HFFc6 (cell line): ENCODE data around the gene GALNT18. TPM values are rescaled to one million over a fixed set of nuclear protein-coding genes. Genes with fewer than 3 reads are reported as not detected.

ENCODE experiments used
- DNase-seq: peaks from one replicate; pipeline ENCODE4 v3.0.0-alpha.2; 2018
- H3K27ac Mint-ChIP-seq: 2 replicates; pipeline ENCODE4 v1.8.0; 2020; ENCODE audit warnings: mild to moderate bottlenecking, mixed read lengths
- H3K27me3 Mint-ChIP-seq: 2 replicates; pipeline ENCODE4 v1.8.0; 2021; ENCODE audit warnings: mild to moderate bottlenecking, moderate library complexity, mixed read lengths; ENCODE audit not compliant: insufficient read depth
- H3K36me3 Mint-ChIP-seq: 2 replicates; pipeline ENCODE4 v1.8.0; 2021; ENCODE audit warnings: low read depth, mixed read lengths
- H3K4me1 Mint-ChIP-seq: 2 replicates; pipeline ENCODE4 v1.8.0; 2020; ENCODE audit warnings: low read depth, mixed read lengths
- H3K4me3 Mint-ChIP-seq: 2 replicates; pipeline ENCODE4 v1.8.0; 2020; ENCODE audit warnings: mild to moderate bottlenecking, moderate library complexity, mixed read lengths
- H3K9me3 Mint-ChIP-seq: 2 replicates; pipeline ENCODE4 v1.8.0; 2020; ENCODE audit warnings: mild to moderate bottlenecking, mixed read lengths
- CTCF ChIP-seq: fragments of 200-600 bp; sonication (generic); IDR thresholded peaks from 2 replicates; pipeline ENCODE4 v1.5.0; 2021; ENCODE audit warnings: antibody characterized with exemption, mild to moderate bottlenecking
- total RNA-seq, 6 experiments: library from RNA; stranded (reverse); fragmentation: NEBNext Ultra II Directional; extraction: Animal tissue kit (Norgen Biotek cat#: 25700); gene quantifications; 2 replicates in 1 of 6; 3 replicates in 5 of 6; pipeline ENCODE4 v1.2.3, GENCODE V29; 2021

Gene GALNT18
- total RNA-seq, 6 experiments from 2014 or later, result 2.7 to 13.7 (median 12.4) TPM

DNA sequence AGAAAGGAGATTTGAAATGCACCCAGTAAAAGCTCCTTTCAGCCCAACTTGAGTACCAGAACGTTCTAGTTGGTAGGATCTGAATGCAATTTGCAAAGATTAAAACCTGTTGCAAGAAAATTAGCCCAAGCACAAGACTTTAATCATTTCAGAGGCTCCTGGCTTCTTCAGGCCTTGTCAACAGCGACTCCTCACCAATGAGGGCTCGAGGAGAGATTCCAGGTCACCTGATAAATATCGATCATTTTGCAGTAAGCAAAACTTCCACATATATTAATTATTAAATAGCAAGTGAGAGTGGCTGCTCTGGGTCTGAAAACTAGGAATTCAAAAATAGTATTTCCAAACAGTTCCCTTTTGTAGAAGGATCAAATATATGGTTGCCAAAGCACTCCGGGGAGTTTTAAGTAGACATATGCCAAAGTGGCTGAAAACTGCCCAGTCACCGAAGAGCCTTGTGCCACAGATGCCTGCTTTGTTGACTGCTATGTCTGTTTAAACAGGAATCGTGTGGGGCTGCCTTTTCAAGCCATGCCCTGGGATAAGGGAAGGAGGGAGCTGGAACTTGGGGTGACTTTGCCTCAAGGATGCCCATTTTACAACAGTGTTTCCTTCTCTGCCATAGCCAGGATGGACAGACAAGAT lies 332.7 kb downstream of the GALNT18 start:
- Mint-ChIP-seq H3K4me3 (no peak overlapping the region), H3K4me1 (no peaks in the 10 kb centered on the region), H3K9me3 (no peaks in the 10 kb centered on the region), H3K27me3 (peaks cover 35% of the 10 kb centered on the region), H3K27ac (no peak overlapping the region), H3K36me3 (no peaks in the 10 kb centered on the region)
- DNase-seq, result no peak
- no peak for TF ChIP-seq CTCF

DNA sequence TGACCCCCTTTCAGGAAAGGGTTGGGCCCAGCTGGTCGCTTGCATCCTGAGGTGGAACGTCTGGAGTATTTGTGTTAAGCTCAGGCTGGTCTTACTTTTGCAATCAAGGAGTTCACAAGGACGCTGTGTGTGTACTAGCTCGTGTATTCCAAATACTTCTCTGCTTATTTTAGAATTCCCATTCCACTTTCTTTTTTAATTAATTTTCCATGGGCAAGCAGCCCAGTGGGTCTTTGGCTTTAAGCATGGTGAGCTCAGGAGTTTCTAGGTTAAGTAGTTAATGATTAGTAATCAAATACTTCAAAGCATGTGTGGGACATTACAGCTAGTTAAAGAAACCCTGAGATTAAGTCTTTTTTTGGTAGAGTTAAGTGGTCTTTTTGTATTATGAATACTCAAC lies 337.3 kb downstream of the GALNT18 start:
- H3K36me3 Mint-ChIP-seq, result no peaks in the 10 kb centered on the region
- no peaks in the 10 kb centered on the region for H3K9me3 Mint-ChIP-seq
- H3K27me3 Mint-ChIP-seq, result peaks cover 23% of the 10 kb centered on the region
- H3K4me1 Mint-ChIP-seq, result peaks cover 11% of the 10 kb centered on the region; the same call in 1 of the 2 replicates
- no peak for TF ChIP-seq CTCF
- no peak overlapping the region for H3K4me3 Mint-ChIP-seq
- H3K27ac Mint-ChIP-seq, result no peak overlapping the region
- DNase-seq, result no peak

GRCh38 chr11:11281626-11282025 lies 340.2 kb downstream of the GALNT18 start:
- TF ChIP-seq CTCF, result no peak
- no peaks in the 10 kb centered on the region for H3K36me3 Mint-ChIP-seq
- peaks cover 12% of the 10 kb centered on the region for H3K27me3 Mint-ChIP-seq
- H3K9me3 Mint-ChIP-seq, result no peaks in the 10 kb centered on the region
- DNase-seq, result no peak
- H3K4me3 Mint-ChIP-seq, result no peak overlapping the region
- H3K4me1 Mint-ChIP-seq, result peaks cover 13% of the 10 kb centered on the region; the same call in 1 of the 2 replicates
- no peak overlapping the region for H3K27ac Mint-ChIP-seq

- peaks cover 13% of the 10 kb centered on the region; the same call in 1 of the 2 replicates for H3K4me1 Mint-ChIP-seq
- no peak for TF ChIP-seq CTCF
- H3K4me3 Mint-ChIP-seq, result no peak overlapping the region
- no peak overlapping the region for H3K27ac Mint-ChIP-seq
- no peaks in the 10 kb centered on the region for H3K36me3 Mint-ChIP-seq
- no peaks in the 10 kb centered on the region for H3K9me3 Mint-ChIP-seq
- no peak for DNase-seq
- H3K27me3 Mint-ChIP-seq, result peaks cover 13% of the 10 kb centered on the region
These were observed 341.0 kb downstream of the GALNT18 start for GRCh38 chr11:11280826-11281225.

GRCh38 chr11:11279956-11280689 lies 341.7 kb downstream of the GALNT18 start:
- Mint-ChIP-seq H3K27ac (peak overlapping the region; percentile 51; the same call in 1 of the 2 replicates), H3K9me3 (no peaks in the 10 kb centered on the region), H3K4me1 (peaks cover 13% of the 10 kb centered on the region; the same call in 1 of the 2 replicates), H3K27me3 (peaks cover 19% of the 10 kb centered on the region), H3K36me3 (no peaks in the 10 kb centered on the region), H3K4me3 (no peak overlapping the region)
- DNase-seq, result no peak
- no peak for TF ChIP-seq CTCF
